ENCODE results near the gene ZPR1. TPM values are rescaled to one million over a fixed set of nuclear protein-coding genes. Genes with fewer than 3 reads are reported as not detected.

Gene ZPR1
- polyA plus RNA-seq, 3 donors = 23.7 to 39.2 (median 27.7) TPM

- WGBS, 3 donors = 89 to 100% (median 92%) methylated on average over 2 of the region's 2 CpGs
- no peak overlapping the region for H3K27ac ChIP-seq (ENCODE audit: low read depth, low read length)
These were observed 12.8 kb upstream of the ZPR1 start for GRCh38 chr11:116800610-116801009.

- H3K27ac ChIP-seq (ENCODE audit: low read depth, low read length) = no peak overlapping the region
- WGBS, 3 donors = 80 to 89% (median 81%) methylated on average over 5 of the region's 5 CpGs
These were observed 10.5 kb upstream of the ZPR1 start for GRCh38 chr11:116798368-116798767.

GRCh38 chr11:116797816-116798215 lies 10.0 kb upstream of the ZPR1 start:
- H3K27ac ChIP-seq (ENCODE audit: low read depth, low read length) = no peak overlapping the region
- 59 to 90% (median 88%) methylated on average over 5 of the region's 5 CpGs for WGBS, 3 donors

GRCh38 chr11:116796548-116796947 lies 8.7 kb upstream of the ZPR1 start:
- WGBS, 3 donors = 66 to 86% (median 72%) methylated on average over 1 of the region's 1 CpG
- no peak overlapping the region for H3K27ac ChIP-seq (ENCODE audit: low read depth, low read length)

- H3K27ac ChIP-seq (ENCODE audit: low read depth, low read length) = no peak overlapping the region
- 78 to 91% (median 82%) methylated on average over 2 of the region's 2 CpGs for WGBS, 3 donors
These were observed 7.0 kb upstream of the ZPR1 start for GRCh38 chr11:116794851-116795250.

- 91 to 95% (median 92%) methylated on average over 1 of the region's 1 CpG for WGBS, 3 donors
- H3K27ac ChIP-seq (ENCODE audit: low read depth, low read length) = no peak overlapping the region
These were observed 5.9 kb upstream of the ZPR1 start for GRCh38 chr11:116793772-116794097.

- no peak overlapping the region for H3K27ac ChIP-seq (ENCODE audit: low read depth, low read length)
- WGBS, 3 donors = 71 to 83% (median 73%) methylated on average over 8 of the region's 8 CpGs
These were observed 5.3 kb upstream of the ZPR1 start for GRCh38 chr11:116792869-116793771.

- no peak overlapping the region for H3K27ac ChIP-seq (ENCODE audit: low read depth, low read length)
- 64 to 81% (median 72%) methylated on average over 8 of the region's 8 CpGs for WGBS, 3 donors
These were observed 4.5 kb upstream of the ZPR1 start for GRCh38 chr11:116792144-116792868.

- H3K27ac ChIP-seq (ENCODE audit: low read depth, low read length) = no peak within 1 kb of the TSS
- 88 to 93% (median 90%) methylated on average over 7 of the region's 7 CpGs for WGBS, 3 donors
These were observed 4.0 kb upstream of the ZPR1 start, which contains the start of gene APOA5 for GRCh38 chr11:116791813-116792143. Gene APOA5 (minus strand): TSS chr11:116791879. CDS start chr11:116791860, 19 bp downstream.

GRCh38 chr11:116791002-116791812 lies 3.4 kb upstream of the ZPR1 start:
- 23 to 28% (median 25%) methylated on average over 31 of the region's 31 CpGs for WGBS, 3 donors
- no peak overlapping the region for H3K27ac ChIP-seq (ENCODE audit: low read depth, low read length)

- 83 to 88% (median 87%) methylated on average over 50 to 53 of the region's 53 CpGs for WGBS, 3 donors
- no peak overlapping the region for H3K27ac ChIP-seq (ENCODE audit: low read depth, low read length)
These were observed 2.6 kb upstream of the ZPR1 start for GRCh38 chr11:116790167-116791001.

GRCh38 chr11:116788975-116789374 lies 1.2 kb upstream of the ZPR1 start:
- H3K27ac ChIP-seq (ENCODE audit: low read depth, low read length) = no peak overlapping the region
- 77 to 92% (median 90%) methylated on average over 4 of the region's 4 CpGs for WGBS, 3 donors

GRCh38 chr11:116788534-116788933 lies 711 bp upstream of the ZPR1 start:
- WGBS, 3 donors = 56 to 61% (median 58%) methylated on average over 4 of the region's 4 CpGs
- H3K27ac ChIP-seq (ENCODE audit: low read depth, low read length) = no peak overlapping the region

GRCh38 chr11:116787436-116787785 lies 412 bp downstream of the ZPR1 start:
- 0 to 1% (median 1%) methylated on average over 15 of the region's 15 CpGs for WGBS, 3 donors
- H3K27ac ChIP-seq (ENCODE audit: low read depth, low read length) = no peak overlapping the region

GRCh38 chr11:116786966-116787365 lies 857 bp downstream of the ZPR1 start:
- WGBS, 3 donors = 56 to 67% (median 66%) methylated on average over 5 of the region's 5 CpGs
- no peak overlapping the region for H3K27ac ChIP-seq (ENCODE audit: low read depth, low read length)

GRCh38 chr11:116786326-116786725 lies 1.5 kb downstream of the ZPR1 start:
- no peak overlapping the region for H3K27ac ChIP-seq (ENCODE audit: low read depth, low read length)
- WGBS, 3 donors = 77 to 96% (median 85%) methylated on average over 2 of the region's 2 CpGs

- H3K27ac ChIP-seq (ENCODE audit: low read depth, low read length) = no peak overlapping the region
- WGBS, 3 donors = 87 to 90% (median 89%) methylated on average over 4 of the region's 4 CpGs
These were observed 5.1 kb downstream of the ZPR1 start for GRCh38 chr11:116782728-116783127.

- H3K27ac ChIP-seq (ENCODE audit: low read depth, low read length) = no peak overlapping the region
- WGBS, 3 donors = 96 to 98% (median 97%) methylated on average over 4 of the region's 4 CpGs
These were observed 9.3 kb downstream of the ZPR1 start for GRCh38 chr11:116778556-116778955.

Data from adipose tissue (tissue), 3 donors.